ENCODE results near the gene PSPN.
A peak's percentile ranks its signal among the peaks of the same experiment; 100 is the strongest.
"Not testable (repeated sequence)": the region's sequence is repeated elsewhere in the genome, so short reads cannot be mapped to it uniquely, and the experiment has no call there.

PSPN gene

DNA sequence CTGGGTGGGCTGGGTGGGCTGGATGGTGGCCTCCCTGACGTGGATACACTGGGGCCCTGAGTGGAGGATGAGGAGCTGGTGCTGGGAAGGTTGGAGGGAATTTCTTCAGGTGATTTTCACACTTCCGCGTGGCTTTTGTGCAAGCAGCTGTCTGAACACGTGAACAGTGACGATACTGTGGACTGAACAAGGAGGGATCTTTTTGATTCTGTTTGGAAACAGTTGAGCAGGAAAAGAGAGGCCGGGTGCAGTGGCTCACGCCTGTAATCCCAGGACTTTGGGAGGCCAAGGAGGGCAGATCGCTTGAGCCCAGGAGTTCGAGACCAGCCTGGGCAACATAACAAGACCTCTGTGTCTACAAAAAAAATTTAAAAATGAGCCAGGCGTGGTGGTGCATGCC lies 26.3 kb upstream of the PSPN start:
- H3K27ac ChIP-seq (ENCODE audit: insufficient read depth, low read depth, low read length, poor library complexity, severe bottlenecking): no peak overlapping the region
- no peak overlapping the region for H3K4me3 ChIP-seq (ENCODE audit: insufficient read depth, low read depth, low read length)
- H3K36me3 ChIP-seq (ENCODE audit: control insufficient read depth, insufficient read depth, low read length): no peaks in the 10 kb centered on the region
- H3K9me3 ChIP-seq (ENCODE audit: control insufficient read depth, low read length): no peaks in the 10 kb centered on the region
- no peaks in the 10 kb centered on the region for H3K4me1 ChIP-seq (ENCODE audit: control insufficient read depth, insufficient read depth, low read length)
- no peaks in the 10 kb centered on the region for H3K27me3 ChIP-seq (ENCODE audit: control insufficient read depth, insufficient read depth, low read length, poor library complexity, severe bottlenecking)
- WGBS, 2 experiments: 91% methylated on average over 10 of the region's 10 CpGs

DNA sequence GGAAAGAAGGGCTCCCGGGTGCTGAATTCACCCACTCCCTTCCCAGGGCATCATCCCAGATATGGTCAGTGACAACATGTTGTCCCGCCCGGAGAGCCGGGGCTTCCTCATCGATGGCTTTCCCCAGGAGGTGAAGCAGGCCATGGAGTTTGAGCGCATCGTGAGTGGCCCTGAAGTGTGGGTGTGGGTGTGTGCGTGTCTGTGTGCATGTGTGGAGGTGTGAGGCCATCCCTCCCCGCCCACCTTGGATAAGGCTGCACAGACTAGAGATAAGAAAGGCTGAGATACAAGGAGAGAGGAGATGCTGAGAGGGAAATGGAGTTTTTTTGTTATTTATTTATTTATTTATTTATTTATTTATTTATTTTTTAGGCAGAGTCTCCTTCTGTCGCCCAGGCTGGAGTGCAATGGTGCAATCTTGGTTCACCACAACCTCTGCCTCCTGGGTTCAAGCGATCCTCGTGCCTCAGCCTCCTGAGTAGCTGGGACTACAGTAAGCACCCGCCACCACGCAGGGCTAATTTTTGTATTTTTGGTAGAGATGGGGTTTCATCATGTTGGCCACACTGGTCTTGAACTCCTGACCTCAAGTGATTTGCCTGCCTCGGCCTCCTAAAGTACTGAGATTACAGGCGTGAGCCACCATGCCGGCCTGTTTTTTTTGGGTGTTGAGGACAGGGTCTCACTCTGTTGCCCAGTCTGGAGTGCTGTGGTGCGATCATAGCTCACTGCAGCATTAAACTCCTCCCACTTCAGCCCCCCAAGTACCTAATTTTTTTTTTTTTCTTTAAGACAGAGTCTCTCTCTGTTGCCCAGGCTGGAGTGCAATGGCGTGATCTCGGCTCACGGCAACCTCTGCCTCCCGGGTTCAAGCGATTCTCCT lies 24.6 kb upstream of the PSPN start:
- not testable (repeated sequence) for H3K27me3 ChIP-seq (ENCODE audit: control insufficient read depth, insufficient read depth, low read length, poor library complexity, severe bottlenecking); H3K4me1 ChIP-seq (ENCODE audit: control insufficient read depth, insufficient read depth, low read length); H3K4me3 ChIP-seq (ENCODE audit: insufficient read depth, low read depth, low read length); H3K36me3 ChIP-seq (ENCODE audit: control insufficient read depth, insufficient read depth, low read length); H3K27ac ChIP-seq (ENCODE audit: insufficient read depth, low read depth, low read length, poor library complexity, severe bottlenecking); H3K9me3 ChIP-seq (ENCODE audit: control insufficient read depth, low read length)
- WGBS, 2 experiments: 93 to 94% methylated on average over 23 of the region's 23 CpGs

DNA sequence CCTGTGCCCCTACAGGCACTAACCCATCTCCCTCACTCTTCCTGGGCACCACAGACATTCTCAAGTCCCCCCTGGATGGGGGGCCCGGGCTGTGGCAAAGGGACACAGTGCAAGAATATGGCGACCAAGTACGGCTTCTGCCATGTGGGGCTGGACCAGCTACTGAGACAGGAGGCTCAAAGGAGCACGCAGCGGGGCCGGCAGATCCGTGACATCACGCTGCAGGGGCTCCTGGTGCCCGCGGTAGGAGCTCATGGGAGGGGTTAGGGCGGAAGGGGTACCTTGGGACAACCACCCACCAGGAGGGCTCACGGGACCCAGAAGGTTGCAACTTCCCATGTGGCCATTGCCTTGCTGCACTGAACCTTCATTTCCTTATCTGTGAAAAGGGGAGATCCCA lies 20.6 kb upstream of the PSPN start:
- Histone ChIP-seq H3K4me3 (ENCODE audit: insufficient read depth, low read depth, low read length) (no peak overlapping the region), H3K9me3 (ENCODE audit: control insufficient read depth, low read length) (no peaks in the 10 kb centered on the region), H3K27ac (ENCODE audit: insufficient read depth, low read depth, low read length, poor library complexity, severe bottlenecking) (no peak overlapping the region), H3K36me3 (ENCODE audit: control insufficient read depth, insufficient read depth, low read length) (no peaks in the 10 kb centered on the region), H3K4me1 (ENCODE audit: control insufficient read depth, insufficient read depth, low read length) (peaks cover 3% of the 10 kb centered on the region), H3K27me3 (ENCODE audit: control insufficient read depth, insufficient read depth, low read length, poor library complexity, severe bottlenecking) (no peaks in the 10 kb centered on the region)
- 92 to 93% methylated on average over 12 of the region's 12 CpGs for WGBS, 2 experiments

DNA sequence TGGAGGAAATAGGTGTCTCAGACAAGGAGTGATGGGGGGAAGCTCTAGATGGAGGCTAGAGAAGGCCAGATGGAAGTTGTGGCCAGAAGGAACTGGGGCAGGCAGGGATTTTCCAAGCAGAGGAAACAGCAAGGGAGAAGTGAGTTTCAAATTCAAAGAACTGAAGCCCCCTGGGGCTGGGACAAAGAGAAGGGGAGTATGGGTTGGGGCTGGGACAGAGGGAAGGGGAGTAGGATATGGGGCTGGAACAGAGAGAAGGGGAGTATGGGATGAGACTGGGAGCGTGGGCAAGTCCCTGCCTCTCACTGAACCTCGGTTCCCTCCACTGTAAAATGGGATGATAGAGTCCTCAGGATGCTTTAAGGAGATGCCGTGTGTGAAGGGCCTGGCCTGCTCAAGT lies 19.1 kb upstream of the PSPN start:
- H3K27ac ChIP-seq (ENCODE audit: insufficient read depth, low read depth, low read length, poor library complexity, severe bottlenecking): no peak overlapping the region

DNA sequence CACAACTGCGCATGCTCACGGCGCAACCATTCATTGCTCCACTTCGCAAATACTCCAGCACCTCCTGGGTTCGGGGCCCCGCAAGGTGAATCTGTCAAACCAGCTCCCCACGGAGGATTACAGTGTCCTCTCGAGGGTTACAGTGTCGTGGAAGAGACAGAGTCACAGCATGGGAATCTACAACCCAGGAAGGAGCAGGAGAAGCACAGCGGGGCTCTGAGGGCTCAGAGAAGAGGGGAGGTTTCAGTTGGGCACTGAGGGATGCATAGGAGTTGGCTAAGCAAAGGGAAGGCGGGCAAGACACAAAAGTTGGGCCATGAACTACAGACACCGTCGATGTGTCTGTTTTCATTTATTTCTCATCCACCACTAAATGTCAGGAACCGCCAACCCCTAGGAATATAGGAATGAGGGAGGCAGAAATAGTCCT lies 18.3 kb upstream of the PSPN start:
- 8 to 13% methylated on average over 13 to 14 of the region's 14 CpGs for WGBS, 2 experiments
- Histone ChIP-seq H3K9me3 (ENCODE audit: control insufficient read depth, low read length) (no peaks in the 10 kb centered on the region), H3K4me3 (ENCODE audit: insufficient read depth, low read depth, low read length) (peak overlapping the region; percentile 77), H3K27ac (ENCODE audit: insufficient read depth, low read depth, low read length, poor library complexity, severe bottlenecking) (peak overlapping the region; percentile 87), H3K36me3 (ENCODE audit: control insufficient read depth, insufficient read depth, low read length) (peaks cover 8% of the 10 kb centered on the region), H3K4me1 (ENCODE audit: control insufficient read depth, insufficient read depth, low read length) (peaks cover 3% of the 10 kb centered on the region), H3K27me3 (ENCODE audit: control insufficient read depth, insufficient read depth, low read length, poor library complexity, severe bottlenecking) (no peaks in the 10 kb centered on the region)

More for the DNA sequence above, 19.1 kb upstream of the PSPN start:
- Histone ChIP-seq H3K27me3 (ENCODE audit: control insufficient read depth, insufficient read depth, low read length, poor library complexity, severe bottlenecking) (no peaks in the 10 kb centered on the region), H3K36me3 (ENCODE audit: control insufficient read depth, insufficient read depth, low read length) (peaks cover under 1% of the 10 kb centered on the region), H3K4me3 (ENCODE audit: insufficient read depth, low read depth, low read length) (no peak overlapping the region), H3K9me3 (ENCODE audit: control insufficient read depth, low read length) (no peaks in the 10 kb centered on the region), H3K4me1 (ENCODE audit: control insufficient read depth, insufficient read depth, low read length) (peaks cover 3% of the 10 kb centered on the region)
- WGBS, 2 experiments: 69 to 71% methylated on average over 3 of the region's 3 CpGs

DNA sequence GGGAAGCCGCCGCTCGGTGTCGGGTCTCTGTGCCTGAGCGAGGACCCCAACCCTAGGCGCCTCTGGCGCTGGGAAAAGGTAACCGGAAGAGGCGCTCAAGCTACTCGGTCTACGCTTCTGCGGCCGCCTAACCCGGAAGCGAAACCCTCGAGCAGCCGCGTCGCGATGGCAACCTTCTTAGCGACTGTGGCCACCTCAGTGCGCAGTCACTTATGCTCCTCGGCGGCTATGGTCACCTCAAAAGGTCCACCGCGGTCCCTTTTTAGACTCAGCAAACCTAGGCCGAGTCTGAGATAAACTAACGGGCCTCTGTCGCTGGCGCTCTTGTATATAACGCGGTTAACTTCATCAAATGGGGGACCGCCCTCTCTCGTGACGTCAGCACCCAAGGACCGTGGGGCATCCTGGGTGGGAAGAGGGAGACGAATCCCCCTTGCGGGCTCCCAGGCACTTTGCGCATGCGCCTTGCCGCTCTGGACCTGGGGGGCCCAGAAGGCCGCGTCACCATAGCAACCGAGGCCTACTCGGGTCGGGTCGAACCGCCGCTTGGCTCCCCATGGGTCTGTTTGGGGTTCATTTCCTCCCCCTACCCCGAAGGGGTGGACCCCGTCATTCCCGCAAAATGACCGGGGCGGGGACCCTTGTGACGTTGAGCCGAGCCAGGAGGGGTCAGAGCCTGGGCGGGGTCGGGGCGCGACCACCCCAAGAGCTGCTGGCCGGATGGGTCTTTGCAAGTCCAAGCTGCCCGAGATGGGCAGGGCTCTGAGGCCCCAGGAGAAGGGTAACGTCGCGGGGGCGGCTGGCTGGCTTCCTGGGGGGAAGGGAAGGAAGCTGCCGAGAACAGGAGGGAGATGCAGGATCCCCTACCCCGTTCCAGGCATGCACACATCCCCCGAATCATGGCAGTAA lies 17.6 kb upstream of the PSPN start, which contains the start of gene GTF2F1:
Gene GTF2F1 (minus strand): TSS at position 91 of the 909 bp plus-strand sequence. CDS start 169 bp downstream, outside the sequence.
- H3K27me3 ChIP-seq (ENCODE audit: control insufficient read depth, insufficient read depth, low read length, poor library complexity, severe bottlenecking): no peaks in the 10 kb centered on the region
- H3K4me3 ChIP-seq (ENCODE audit: insufficient read depth, low read depth, low read length): peak within 1 kb of the TSS; percentile 77
- no peaks in the 10 kb centered on the region for H3K9me3 ChIP-seq (ENCODE audit: control insufficient read depth, low read length)
- H3K27ac ChIP-seq (ENCODE audit: insufficient read depth, low read depth, low read length, poor library complexity, severe bottlenecking): peak within 1 kb of the TSS; percentile 87
- H3K36me3 ChIP-seq (ENCODE audit: control insufficient read depth, insufficient read depth, low read length): peaks cover 8% of the 10 kb centered on the region
- peaks cover 3% of the 10 kb centered on the region for H3K4me1 ChIP-seq (ENCODE audit: control insufficient read depth, insufficient read depth, low read length)
- WGBS, 2 experiments: 0% methylated on average over 69 of the region's 69 CpGs

DNA sequence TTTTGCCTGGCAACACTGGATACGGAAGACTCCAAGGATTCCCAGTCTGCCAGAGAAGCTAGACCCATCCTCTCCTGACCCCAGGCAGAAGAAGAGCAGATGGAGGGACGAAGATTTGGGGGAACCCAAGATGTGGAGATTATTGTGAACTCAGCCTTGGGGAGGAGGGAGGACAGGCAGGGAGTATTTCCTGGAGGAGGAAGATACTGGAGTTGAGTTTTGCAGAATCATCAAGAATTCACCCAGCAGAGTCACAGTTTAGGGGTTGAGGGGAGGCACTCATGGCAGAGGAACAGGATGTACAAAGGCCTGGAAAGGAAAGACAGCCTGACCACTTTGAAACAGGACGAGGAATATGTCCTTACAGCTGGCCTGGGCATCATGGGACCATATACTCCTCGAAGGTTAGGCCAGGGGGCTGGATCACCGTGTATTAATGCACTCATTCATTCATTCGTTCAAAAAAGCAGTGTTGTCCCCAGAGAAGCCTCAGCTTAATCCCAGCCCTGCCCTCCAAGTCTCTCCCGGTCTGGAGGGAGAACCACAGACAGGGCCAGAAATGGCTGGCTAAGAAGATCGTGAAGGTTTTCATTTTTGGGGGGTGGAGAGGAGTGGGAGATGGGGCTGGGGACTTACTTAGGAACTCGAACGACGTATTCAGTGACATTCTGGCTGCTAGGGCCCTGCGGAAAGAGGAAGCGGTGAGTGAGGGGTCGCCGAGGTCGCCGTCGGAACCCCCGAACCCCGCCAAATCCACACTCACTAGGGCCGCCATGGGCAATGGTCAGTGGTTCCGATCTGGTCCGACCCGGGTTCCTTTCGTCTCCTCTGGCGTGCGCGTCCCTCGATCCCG lies 16.7 kb upstream of the PSPN start:
- 8 to 10% methylated on average over 30 of the region's 30 CpGs for WGBS, 2 experiments
- Histone ChIP-seq H3K9me3 (ENCODE audit: control insufficient read depth, low read length) (no peaks in the 10 kb centered on the region), H3K27ac (ENCODE audit: insufficient read depth, low read depth, low read length, poor library complexity, severe bottlenecking) (no peak overlapping the region), H3K27me3 (ENCODE audit: control insufficient read depth, insufficient read depth, low read length, poor library complexity, severe bottlenecking) (no peaks in the 10 kb centered on the region), H3K4me1 (ENCODE audit: control insufficient read depth, insufficient read depth, low read length) (peaks cover 3% of the 10 kb centered on the region), H3K4me3 (ENCODE audit: insufficient read depth, low read depth, low read length) (peak overlapping the region; percentile 77), H3K36me3 (ENCODE audit: control insufficient read depth, insufficient read depth, low read length) (peaks cover 8% of the 10 kb centered on the region)

DNA sequence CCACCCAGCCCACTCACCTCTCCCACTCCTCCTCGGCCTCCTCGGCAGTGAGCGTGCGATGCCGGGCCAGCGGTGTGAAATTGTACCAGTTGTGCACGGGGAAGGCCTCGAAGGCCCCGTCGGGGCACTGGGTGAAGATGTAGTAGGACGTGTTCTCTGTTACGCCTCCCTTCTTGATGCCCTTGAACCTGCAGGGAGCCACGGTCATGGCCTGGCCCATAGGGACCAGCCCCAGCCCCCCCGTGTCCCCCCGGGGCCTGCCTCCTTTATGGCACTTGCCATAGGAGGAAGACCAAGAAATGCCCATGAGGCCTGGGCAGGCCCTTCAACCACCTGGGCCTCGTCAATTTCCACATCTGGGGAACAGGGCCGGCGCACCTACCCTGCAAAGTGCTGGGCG lies 11.6 kb upstream of the PSPN start:
- peaks cover 20% of the 10 kb centered on the region for H3K36me3 ChIP-seq (ENCODE audit: control insufficient read depth, insufficient read depth, low read length)

DNA sequence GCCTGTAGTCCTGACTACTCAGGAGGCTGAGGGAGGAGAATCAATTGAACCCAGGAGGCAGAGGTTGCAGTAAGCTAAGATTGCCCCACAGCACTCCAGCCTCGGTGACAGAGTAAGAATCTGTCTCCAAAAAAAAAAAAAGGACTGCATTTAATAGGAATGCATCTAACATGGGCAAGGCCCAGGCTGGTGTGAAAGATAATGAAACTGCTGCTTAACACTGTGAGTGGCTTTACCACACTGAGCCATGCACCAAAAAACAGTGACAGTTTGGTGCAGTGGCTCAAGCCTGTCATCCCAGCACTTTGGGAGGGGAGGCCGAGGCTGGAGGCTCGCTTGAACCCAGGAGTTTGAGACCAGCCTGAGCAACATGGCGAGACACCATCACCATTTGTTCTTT lies 8.6 kb upstream of the PSPN start:
- H3K4me1 ChIP-seq (ENCODE audit: control insufficient read depth, insufficient read depth, low read length): no peaks in the 10 kb centered on the region
- no peak overlapping the region for H3K27ac ChIP-seq (ENCODE audit: insufficient read depth, low read depth, low read length, poor library complexity, severe bottlenecking)
- peaks cover 43% of the 10 kb centered on the region for H3K36me3 ChIP-seq (ENCODE audit: control insufficient read depth, insufficient read depth, low read length)
- H3K4me3 ChIP-seq (ENCODE audit: insufficient read depth, low read depth, low read length): no peak overlapping the region
- no peaks in the 10 kb centered on the region for H3K27me3 ChIP-seq (ENCODE audit: control insufficient read depth, insufficient read depth, low read length, poor library complexity, severe bottlenecking)
- H3K9me3 ChIP-seq (ENCODE audit: control insufficient read depth, low read length): no peaks in the 10 kb centered on the region
- WGBS, 2 experiments: 90 to 96% methylated on average over 4 of the region's 4 CpGs

More for the DNA sequence above, 11.6 kb upstream of the PSPN start:
- Histone ChIP-seq H3K27me3 (ENCODE audit: control insufficient read depth, insufficient read depth, low read length, poor library complexity, severe bottlenecking) (no peaks in the 10 kb centered on the region), H3K4me1 (ENCODE audit: control insufficient read depth, insufficient read depth, low read length) (peaks cover 3% of the 10 kb centered on the region), H3K4me3 (ENCODE audit: insufficient read depth, low read depth, low read length) (no peak overlapping the region), H3K9me3 (ENCODE audit: control insufficient read depth, low read length) (no peaks in the 10 kb centered on the region), H3K27ac (ENCODE audit: insufficient read depth, low read depth, low read length, poor library complexity, severe bottlenecking) (no peak overlapping the region)
- 95 to 97% methylated on average over 19 of the region's 19 CpGs for WGBS, 2 experiments
